A549 (cell line): ENCODE results near the gene GTF3A. TPM values are rescaled to one million over a fixed set of nuclear protein-coding genes. Genes with fewer than 3 reads are reported as not detected.

Experiments
- ATAC-seq, 2 experiments: fragments of 200-7000 bp in 1 of 2; fragments of >200 bp in 1 of 2; cut with Nextera tagmentation in 1 of 2; cut with Tn5 transposase in 1 of 2; 3 replicates each; pipeline versions ENCODE4 v1.8.0 to v1.9.1; 2018 to 2020; ENCODE audit warnings: mild to moderate bottlenecking in 1 of 2, moderate library complexity in 1 of 2
- CTCF ChIA-PET: fragments of 300-600 bp; sonication (Branson Sonifier 250); formaldehyde crosslinking; extraction: SDS; loops from one replicate; lab custom pipeline; 2021; ENCODE audit warnings: antibody characterized with exemption, inconsistent platforms; lab: Yijun Ruan, JAX
- POLR2A ChIA-PET: fragments of 350-600 bp; formaldehyde crosslinking; extraction: SDS; loops from one replicate; lab custom pipeline; 2021; ENCODE audit warnings: antibody characterized with exemption, inconsistent platforms; lab: Yijun Ruan, JAX
- DNase-seq, 2 experiments: peaks; one replicate each; pipeline versions ENCODE4 v3.0.0 to v3.0.0-alpha.2; 2011 to 2016; ENCODE audit warnings: low read depth in 1 of 2, low spot score in 1 of 2
- FAIRE-seq: peaks from 2 replicates; lab custom pipeline; 2011; peaks lifted over from hg19 to GRCh38; lab: Jason Lieb, UNC
- H3K27ac ChIP-seq, 2 experiments: fragments of >200 bp; sonication (Bioruptor Twin); formaldehyde crosslinking; 3 replicates each; pipeline ENCODE4 v1.5.1; 2016 to 2017
- H3K4me1 ChIP-seq: fragments of >200 bp; sonication (Bioruptor Twin); formaldehyde crosslinking; 3 replicates; pipeline ENCODE4 v1.6.1; 2016
- H3K4me2 ChIP-seq: fragments of >200 bp; sonication (Bioruptor Twin); formaldehyde crosslinking; 3 replicates; pipeline ENCODE4 v1.6.1; 2016
- H3K4me3 ChIP-seq: fragments of >200 bp; sonication (Bioruptor Twin); formaldehyde crosslinking; 3 replicates; pipeline ENCODE4 v1.5.1; 2016
- H3K9me3 ChIP-seq: fragments of >200 bp; sonication (Bioruptor Twin); formaldehyde crosslinking; 3 replicates; pipeline ENCODE4 v1.6.1; 2016
- CBX2 ChIP-seq: fragments of 200-600 bp; sonication (generic); IDR thresholded peaks from 2 replicates; pipeline ENCODE4 v1.6.1; 2016; ENCODE audit warnings: low read depth, mild to moderate bottlenecking, borderline replicate concordance
- CBX8 ChIP-seq: fragments of 200-600 bp; sonication (generic); IDR thresholded peaks from 2 replicates; pipeline ENCODE4 v1.6.1; 2016
- CHD2 ChIP-seq: fragments of 150-350 bp; IDR thresholded peaks from 2 replicates; pipeline ENCODE4 v1.6.1; 2014; ENCODE audit warnings: low read length; ENCODE audit not compliant: partially characterized antibody
- CHD4 ChIP-seq: fragments of 200-600 bp; sonication (generic); IDR thresholded peaks from 2 replicates; pipeline ENCODE4 v1.6.1; 2016; ENCODE audit warnings: antibody characterized with exemption, mild to moderate bottlenecking, borderline replicate concordance
- CTCF ChIP-seq: fragments of >200 bp; sonication (Bioruptor Twin); formaldehyde crosslinking; IDR thresholded peaks from 3 replicates; pipeline ENCODE4 v1.5.1; 2016
- EHF ChIP-seq: fragments of 250-450 bp; sonication (Bioruptor Pico); IDR thresholded peaks from 2 replicates; pipeline ENCODE4 v1.5.0; 2020; ENCODE audit warnings: mild to moderate bottlenecking
- EHMT2 ChIP-seq: fragments of 200-600 bp; sonication (generic); IDR thresholded peaks from 2 replicates; pipeline ENCODE4 v1.6.1; 2016; ENCODE audit warnings: antibody characterized with exemption, low read depth, mild to moderate bottlenecking, moderate library complexity
- EP300 ChIP-seq, 2 experiments: fragments of >200 bp; sonication (Bioruptor Twin); formaldehyde crosslinking; IDR thresholded peaks; 2 replicates in 1 of 2; 3 replicates in 1 of 2; pipeline ENCODE4 v1.6.1; 2016 to 2017
- ESRRA ChIP-seq: fragments of 150-350 bp; IDR thresholded peaks from 2 replicates; pipeline ENCODE4 v1.6.1; 2014; ENCODE audit warnings: mild to moderate bottlenecking, low read length, borderline replicate concordance
- FOSL2 ChIP-seq, 2 experiments: fragments of 450-650 bp in 1 of 2; fragments of >200 bp in 1 of 2; sonication (Bioruptor Twin) in 1 of 2; formaldehyde crosslinking; IDR thresholded peaks; 2 replicates each; pipeline versions ENCODE4 v1.5.0 to v1.6.1; 2016 to 2020; ENCODE audit warnings: mild to moderate bottlenecking in 1 of 2, moderate library complexity in 1 of 2
- FOXS1 ChIP-seq: fragments of 250-450 bp; sonication (Bioruptor Pico); IDR thresholded peaks from 2 replicates; pipeline ENCODE4 v1.5.0; 2020; ENCODE audit warnings: mild to moderate bottlenecking, moderate library complexity
- GATA3 ChIP-seq: IDR thresholded peaks from 2 replicates; pipeline ENCODE4 v1.6.1; 2012; ENCODE audit warnings: borderline replicate concordance
- HES2 ChIP-seq: fragments of >200 bp; sonication (Bioruptor Twin); formaldehyde crosslinking; IDR thresholded peaks from 2 replicates; pipeline ENCODE4 v1.6.1; 2016
- HOXB5 ChIP-seq: fragments of 250-450 bp; sonication (Bioruptor Pico); IDR thresholded peaks from 2 replicates; pipeline ENCODE4 v1.5.0; 2020; ENCODE audit warnings: mild to moderate bottlenecking, moderate library complexity
- KDM1A ChIP-seq: fragments of 200-600 bp; sonication (generic); IDR thresholded peaks from 2 replicates; pipeline ENCODE4 v1.6.1; 2016; ENCODE audit warnings: low read depth, mild to moderate bottlenecking
- KDM5A ChIP-seq: fragments of 200-600 bp; sonication (generic); IDR thresholded peaks from 2 replicates; pipeline ENCODE4 v1.6.1; 2016; ENCODE audit warnings: antibody characterized with exemption, mild to moderate bottlenecking
- MAFK ChIP-seq: fragments of 450-650 bp; IDR thresholded peaks from 2 replicates; pipeline ENCODE4 v1.6.1; 2014; ENCODE audit not compliant: partially characterized antibody
- MYC ChIP-seq: IDR thresholded peaks from 2 replicates; pipeline ENCODE4 v1.6.1; 2012; ENCODE audit warnings: mild to moderate bottlenecking, inconsistent platforms, low read length, improper control_type of control experiment, borderline replicate concordance
- NPAS2 ChIP-seq: fragments of 250-450 bp; sonication (Bioruptor Pico); IDR thresholded peaks from 2 replicates; pipeline ENCODE4 v1.8.0; 2022; ENCODE audit warnings: mild to moderate bottlenecking, moderate library complexity, borderline replicate concordance
- NR3C1 ChIP-seq: fragments of >200 bp; sonication (Bioruptor Twin); formaldehyde crosslinking; IDR thresholded peaks from 3 replicates; pipeline ENCODE4 v1.6.1; 2017
- POLR2A ChIP-seq: IDR thresholded peaks from 2 replicates; pipeline ENCODE4 v1.6.1; 2012; ENCODE audit warnings: mild to moderate bottlenecking, low read length
- POLR2AphosphoS2 ChIP-seq: conservative IDR thresholded peaks from 2 replicates; pipeline ENCODE4 v1.6.1; 2012; ENCODE audit warnings: low read length, improper control_type of control experiment, inconsistent platforms
- RAD21 ChIP-seq, 2 experiments: fragments of >200 bp in 1 of 2; sonication (Bioruptor Twin) in 1 of 2; formaldehyde crosslinking in 1 of 2; IDR thresholded peaks in 1 of 2; conservative IDR thresholded peaks in 1 of 2; 2 replicates in 1 of 2; 3 replicates in 1 of 2; pipeline ENCODE4 v1.6.1; 2012 to 2018; ENCODE audit warnings: inconsistent platforms in 1 of 2
- RARB ChIP-seq: fragments of 250-450 bp; sonication (Bioruptor Pico); IDR thresholded peaks from 2 replicates; pipeline ENCODE4 v1.8.0; 2021; ENCODE audit warnings: mild to moderate bottlenecking, moderate library complexity
- RFX5 ChIP-seq: fragments of 450-650 bp; IDR thresholded peaks from 2 replicates; pipeline ENCODE4 v1.7.1; 2014; ENCODE audit warnings: antibody characterized with exemption, mild to moderate bottlenecking, moderate library complexity
- SMC3 ChIP-seq: fragments of >200 bp; sonication (Bioruptor Twin); formaldehyde crosslinking; IDR thresholded peaks from 3 replicates; pipeline ENCODE4 v1.6.1; 2018; ENCODE audit warnings: inconsistent platforms
- SREBF2 ChIP-seq: fragments of 450-650 bp; IDR thresholded peaks from 2 replicates; pipeline ENCODE4 v1.6.1; 2014; ENCODE audit warnings: mild to moderate bottlenecking, moderate library complexity
- TFCP2L1 ChIP-seq: fragments of 250-450 bp; sonication (Bioruptor Pico); IDR thresholded peaks from 2 replicates; pipeline ENCODE4 v1.5.0; 2021; ENCODE audit warnings: mild to moderate bottlenecking
- ZC3H11A ChIP-seq: fragments of 450-650 bp; IDR thresholded peaks from 2 replicates; pipeline ENCODE4 v1.6.1; 2014; ENCODE audit warnings: antibody characterized with exemption, mild to moderate bottlenecking
- ZSCAN20 ChIP-seq: fragments of 250-450 bp; sonication (Bioruptor Pico); IDR thresholded peaks from 2 replicates; pipeline ENCODE4 v1.8.0; 2022; ENCODE audit warnings: mild to moderate bottlenecking, moderate library complexity
- WGBS: methylation state at CpG from one replicate; pipeline ENCODE4 v1.1.6; 2017; ENCODE audit errors: missing lambda C conversion rate; 5-methylcytosine and 5-hydroxymethylcytosine counted together
- polyA plus RNA-seq, 4 experiments: library from polyadenylated mRNA; depleted of rRNA in 3 of 4; stranded (reverse); fragments of >200 nt; fragmentation: RNase III in 1 of 4; extraction: RNeasy Plus Mini Kit Qiagen cat#74134 plus additional on column Dnase treatment in 1 of 4; gene quantifications; 2 replicates in 3 of 4; 3 replicates in 1 of 4; pipeline ENCODE4 v1.2.3, GENCODE V29; 2011 to 2017
- TF ChIP-seq, protein P1 (sequence below): fragments of 200-600 bp; sonication (generic); IDR thresholded peaks from 2 replicates; pipeline ENCODE4 v1.6.1; 2016; ENCODE audit warnings: antibody characterized with exemption, mild to moderate bottlenecking, moderate library complexity
- TF ChIP-seq, protein P2 (sequence below): fragments of 450-650 bp; IDR thresholded peaks from 2 replicates; pipeline ENCODE4 v1.6.1; 2014; ENCODE audit warnings: antibody characterized with exemption
- TF ChIP-seq, protein P3 (sequence below): IDR thresholded peaks from 2 replicates; pipeline ENCODE4 v1.6.1; 2012

The GTF3A gene
- polyA plus RNA-seq, 2 of the 4 experiments (the other 2 are of a cell fraction) = 93.1 to 132 TPM

- ATAC-seq = peak; percentile 87 to 89
- Histone ChIP-seq H3K4me3 (peak overlapping the region; percentile 67), H3K4me1 (peaks cover 17% of the 10 kb centered on the region), H3K27ac (peak overlapping the region; percentile 86 to 97), H3K4me2 (peak overlapping the region; percentile 96), H3K9me3 (no peaks in the 10 kb centered on the region)
- peak; percentile 51 to 80 for DNase-seq
- TF ChIP-seq ZC3H11A (no peak), CBX2 (no peak), GATA3 (no peak), MAFK (no peak), SMC3 (peak; percentile 39; the same call in 2 of the 3 replicates), EHF (CRISPR knock-in tag) (no peak), CHD2 (no peak), ZSCAN20 (CRISPR knock-in tag) (no peak), CHD4 (no peak), MYC (no peak), RFX5 (no peak), POLR2AphosphoS2 (no peak), EHMT2 (no peak), HOXB5 (CRISPR knock-in tag) (no peak), KDM5A (no peak), POLR2A (no peak), NPAS2 (CRISPR knock-in tag) (no peak), EP300 (IDR thresholded peaks at IDR 0.05) (no peak), TFCP2L1 (CRISPR knock-in tag) (no peak), NR3C1 (no peak), FOSL2 (IDR thresholded peaks at IDR 0.05) (peak; percentile 33; the same call in 1 of the 2 replicates), FOSL2 (CRISPR knock-in tag; IDR thresholded peaks at IDR 0.05) (peak; percentile 87), CBX8 (no peak), KDM1A (no peak), RAD21 (conservative IDR thresholded peaks at IDR 0.05 in 1 of 2, IDR thresholded peaks at IDR 0.05 in 1 of 2) (peak in 1 of 2 experiments; percentile 21; a peak in 1 of 5 replicates), HES2 (no peak), CTCF (peak; percentile 37; the same call in 2 of the 3 replicates), RARB (CRISPR knock-in tag) (no peak), FOXS1 (CRISPR knock-in tag) (no peak), SREBF2 (no peak), ESRRA (no peak)
- TF ChIP-seq, protein P1, sequence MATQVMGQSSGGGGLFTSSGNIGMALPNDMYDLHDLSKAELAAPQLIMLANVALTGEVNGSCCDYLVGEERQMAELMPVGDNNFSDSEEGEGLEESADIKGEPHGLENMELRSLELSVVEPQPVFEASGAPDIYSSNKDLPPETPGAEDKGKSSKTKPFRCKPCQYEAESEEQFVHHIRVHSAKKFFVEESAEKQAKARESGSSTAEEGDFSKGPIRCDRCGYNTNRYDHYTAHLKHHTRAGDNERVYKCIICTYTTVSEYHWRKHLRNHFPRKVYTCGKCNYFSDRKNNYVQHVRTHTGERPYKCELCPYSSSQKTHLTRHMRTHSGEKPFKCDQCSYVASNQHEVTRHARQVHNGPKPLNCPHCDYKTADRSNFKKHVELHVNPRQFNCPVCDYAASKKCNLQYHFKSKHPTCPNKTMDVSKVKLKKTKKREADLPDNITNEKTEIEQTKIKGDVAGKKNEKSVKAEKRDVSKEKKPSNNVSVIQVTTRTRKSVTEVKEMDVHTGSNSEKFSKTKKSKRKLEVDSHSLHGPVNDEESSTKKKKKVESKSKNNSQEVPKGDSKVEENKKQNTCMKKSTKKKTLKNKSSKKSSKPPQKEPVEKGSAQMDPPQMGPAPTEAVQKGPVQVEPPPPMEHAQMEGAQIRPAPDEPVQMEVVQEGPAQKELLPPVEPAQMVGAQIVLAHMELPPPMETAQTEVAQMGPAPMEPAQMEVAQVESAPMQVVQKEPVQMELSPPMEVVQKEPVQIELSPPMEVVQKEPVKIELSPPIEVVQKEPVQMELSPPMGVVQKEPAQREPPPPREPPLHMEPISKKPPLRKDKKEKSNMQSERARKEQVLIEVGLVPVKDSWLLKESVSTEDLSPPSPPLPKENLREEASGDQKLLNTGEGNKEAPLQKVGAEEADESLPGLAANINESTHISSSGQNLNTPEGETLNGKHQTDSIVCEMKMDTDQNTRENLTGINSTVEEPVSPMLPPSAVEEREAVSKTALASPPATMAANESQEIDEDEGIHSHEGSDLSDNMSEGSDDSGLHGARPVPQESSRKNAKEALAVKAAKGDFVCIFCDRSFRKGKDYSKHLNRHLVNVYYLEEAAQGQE = no peak
- TF ChIP-seq, protein P2, sequence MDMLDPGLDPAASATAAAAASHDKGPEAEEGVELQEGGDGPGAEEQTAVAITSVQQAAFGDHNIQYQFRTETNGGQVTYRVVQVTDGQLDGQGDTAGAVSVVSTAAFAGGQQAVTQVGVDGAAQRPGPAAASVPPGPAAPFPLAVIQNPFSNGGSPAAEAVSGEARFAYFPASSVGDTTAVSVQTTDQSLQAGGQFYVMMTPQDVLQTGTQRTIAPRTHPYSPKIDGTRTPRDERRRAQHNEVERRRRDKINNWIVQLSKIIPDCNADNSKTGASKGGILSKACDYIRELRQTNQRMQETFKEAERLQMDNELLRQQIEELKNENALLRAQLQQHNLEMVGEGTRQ = no peak
- TF ChIP-seq, protein P3, sequence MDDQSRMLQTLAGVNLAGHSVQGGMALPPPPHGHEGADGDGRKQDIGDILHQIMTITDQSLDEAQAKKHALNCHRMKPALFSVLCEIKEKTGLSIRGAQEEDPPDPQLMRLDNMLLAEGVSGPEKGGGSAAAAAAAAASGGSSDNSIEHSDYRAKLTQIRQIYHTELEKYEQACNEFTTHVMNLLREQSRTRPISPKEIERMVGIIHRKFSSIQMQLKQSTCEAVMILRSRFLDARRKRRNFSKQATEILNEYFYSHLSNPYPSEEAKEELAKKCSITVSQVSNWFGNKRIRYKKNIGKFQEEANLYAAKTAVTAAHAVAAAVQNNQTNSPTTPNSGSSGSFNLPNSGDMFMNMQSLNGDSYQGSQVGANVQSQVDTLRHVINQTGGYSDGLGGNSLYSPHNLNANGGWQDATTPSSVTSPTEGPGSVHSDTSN = no peak
- ChIA-PET CTCF (interaction anchor here (0.6 to 5.3 kb wide), 16 partner anchors 14 to 560 kb away, joined by 3 to 28 read pairs (median 4); no protein-coding TSS in a partner anchor), POLR2A (interaction anchor here (1.0 to 1.1 kb wide), 2 partner anchors 24 to 535 kb away, joined by 4 to 5 read pairs; partner anchors contain the start of gene MTIF3)
- FAIRE-seq = no peak
- WGBS = 8% methylated on average over 17 of the region's 17 CpGs
Measured at GRCh38 chr13:27425918-27426630, 1.7 kb downstream of the GTF3A start.
